A673 (cell line): Measurements from ENCODE around the gene CPAMD8. TPM values are rescaled to one million over a fixed set of nuclear protein-coding genes. Genes with fewer than 3 reads are reported as not detected.
A peak's percentile ranks its signal among the peaks of the same experiment; 100 is the strongest.

Experiments
- BruUV-seq: library from RNA; stranded (reverse); fragments of 400-500 nt; replicated peaks from 2 replicates; lab custom pipeline; 2021; lab: Mats Ljungman, UMichigan
- CTCF ChIA-PET: fragments of 300-600 bp; sonication (Branson Sonifier 250); formaldehyde crosslinking; loops from one replicate; lab custom pipeline; 2022; ENCODE audit warnings: antibody characterized with exemption; lab: Charles Lee
- POLR2A ChIA-PET: fragments of 300-600 bp; sonication (Branson Sonifier 250); formaldehyde crosslinking; loops from one replicate; lab custom pipeline; 2022; ENCODE audit warnings: antibody characterized with exemption; ENCODE audit not compliant: low non-redundant PET; lab: Charles Lee
- DNase-seq: peaks from one replicate; pipeline ENCODE4 v3.0.0-alpha.2; 2015; ENCODE audit warnings: low spot score
- H3K27ac ChIP-seq: fragments of 200-600 bp; sonication (generic); 2 replicates; pipeline ENCODE4 v1.5.1; 2016; ENCODE audit warnings: mixed run types, low read depth, mild to moderate bottlenecking, mixed read lengths, antibody characterized with exemption, low read length; ENCODE audit not compliant: poor library complexity, severe bottlenecking
- H3K27me3 ChIP-seq: fragments of 200-600 bp; sonication (generic); replicated peaks from 2 replicates; pipeline ENCODE4 v1.6.1; 2017; ENCODE audit warnings: mixed run types, low read depth, mild to moderate bottlenecking, mixed read lengths, antibody characterized with exemption, low read length; ENCODE audit not compliant: insufficient read depth, poor library complexity
- H3K36me3 ChIP-seq: fragments of 200-600 bp; sonication (generic); 2 replicates; pipeline ENCODE4 v1.6.1; 2016; ENCODE audit warnings: mixed run types, mild to moderate bottlenecking, mixed read lengths, antibody characterized with exemption, low read length; ENCODE audit not compliant: insufficient read depth, poor library complexity, severe bottlenecking
- H3K4me1 ChIP-seq: fragments of 200-600 bp; sonication (generic); 2 replicates; pipeline ENCODE4 v1.6.1; 2017; ENCODE audit warnings: mixed run types, mild to moderate bottlenecking, mixed read lengths, antibody characterized with exemption, low read length; ENCODE audit not compliant: insufficient read depth, poor library complexity, severe bottlenecking
- H3K4me3 ChIP-seq: fragments of 200-600 bp; sonication (generic); 2 replicates; pipeline ENCODE4 v1.5.1; 2016; ENCODE audit warnings: low read depth, mixed run types, mild to moderate bottlenecking, mixed read lengths, low read length; ENCODE audit not compliant: poor library complexity, severe bottlenecking
- H3K9me3 ChIP-seq: fragments of 200-600 bp; sonication (generic); 2 replicates; pipeline ENCODE4 v1.6.1; 2016; ENCODE audit warnings: mixed run types, low read depth, mild to moderate bottlenecking, mixed read lengths, antibody characterized with exemption, low read length; ENCODE audit not compliant: poor library complexity, severe bottlenecking
- EZH2 ChIP-seq: fragments of 200-600 bp; sonication (generic); IDR thresholded peaks from 2 replicates; pipeline ENCODE4 v1.6.1; 2017; ENCODE audit warnings: borderline replicate concordance, low read depth, mild to moderate bottlenecking, mixed read lengths, antibody characterized with exemption, low read length; ENCODE audit not compliant: poor library complexity, severe bottlenecking
- intact Hi-C: fragments of 100-400 bp; cut with micrococcal nuclease; formaldehyde crosslinking; loops from one replicate; pipeline ENCODE4 v1.10.0; 2022; ENCODE audit not compliant: unreplicated experiment
- total RNA-seq: library from RNA; stranded (reverse); gene quantifications from 2 replicates; pipeline ENCODE4 v1.2.3, GENCODE V29; 2021
- TF ChIP-seq, protein P1 (sequence below): fragments of 300-800, 200-600 bp; sonication (generic); conservative IDR thresholded peaks from 2 replicates; pipeline ENCODE4 v1.5.1; 2017; ENCODE audit warnings: low read depth, mild to moderate bottlenecking, antibody characterized with exemption, low read length, moderate library complexity, mixed read lengths

CPAMD8 gene
- total RNA-seq, 1 experiment from 2014 or later: 0.82 TPM

DNA sequence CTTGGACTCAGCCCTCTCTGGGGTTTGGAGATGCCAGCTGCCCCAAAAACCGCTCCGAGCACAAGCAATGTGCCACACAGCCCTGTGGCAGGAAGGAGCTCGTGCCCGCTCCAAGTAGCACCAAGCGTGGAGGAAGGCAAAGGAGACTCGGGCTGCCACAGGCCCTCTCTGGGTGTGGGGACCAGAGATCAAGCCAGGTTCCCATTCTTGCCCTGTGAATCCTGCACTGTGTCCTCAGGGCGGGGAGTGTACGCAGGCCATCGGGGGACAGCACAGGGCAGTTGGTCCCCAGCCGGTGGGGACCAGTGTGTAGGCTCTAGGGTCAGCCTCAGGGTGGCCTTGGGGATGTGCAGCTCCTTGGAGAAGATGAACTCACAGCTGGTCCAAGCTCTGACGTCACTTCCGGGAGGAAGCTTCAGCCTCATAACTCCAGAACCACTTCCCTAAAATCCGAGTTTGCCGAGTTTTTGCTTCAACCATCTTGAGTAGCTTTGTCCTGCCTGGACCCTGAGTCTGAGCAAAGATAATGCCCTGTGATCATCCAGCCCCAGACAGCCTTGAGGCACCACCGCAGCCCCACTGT is 9.3 kb upstream of the CPAMD8 start:
- ChIA-PET CTCF (no interaction called here), POLR2A (no interaction called here)
- Histone ChIP-seq H3K27ac (no peak overlapping the region), H3K4me1 (no peaks in the 10 kb centered on the region), H3K36me3 (no peaks in the 10 kb centered on the region), H3K9me3 (no peaks in the 10 kb centered on the region), H3K4me3 (no peak overlapping the region), H3K27me3 (peaks cover 4% of the 10 kb centered on the region)
- TF ChIP-seq EZH2: no peak
- TF ChIP-seq, protein P1, sequence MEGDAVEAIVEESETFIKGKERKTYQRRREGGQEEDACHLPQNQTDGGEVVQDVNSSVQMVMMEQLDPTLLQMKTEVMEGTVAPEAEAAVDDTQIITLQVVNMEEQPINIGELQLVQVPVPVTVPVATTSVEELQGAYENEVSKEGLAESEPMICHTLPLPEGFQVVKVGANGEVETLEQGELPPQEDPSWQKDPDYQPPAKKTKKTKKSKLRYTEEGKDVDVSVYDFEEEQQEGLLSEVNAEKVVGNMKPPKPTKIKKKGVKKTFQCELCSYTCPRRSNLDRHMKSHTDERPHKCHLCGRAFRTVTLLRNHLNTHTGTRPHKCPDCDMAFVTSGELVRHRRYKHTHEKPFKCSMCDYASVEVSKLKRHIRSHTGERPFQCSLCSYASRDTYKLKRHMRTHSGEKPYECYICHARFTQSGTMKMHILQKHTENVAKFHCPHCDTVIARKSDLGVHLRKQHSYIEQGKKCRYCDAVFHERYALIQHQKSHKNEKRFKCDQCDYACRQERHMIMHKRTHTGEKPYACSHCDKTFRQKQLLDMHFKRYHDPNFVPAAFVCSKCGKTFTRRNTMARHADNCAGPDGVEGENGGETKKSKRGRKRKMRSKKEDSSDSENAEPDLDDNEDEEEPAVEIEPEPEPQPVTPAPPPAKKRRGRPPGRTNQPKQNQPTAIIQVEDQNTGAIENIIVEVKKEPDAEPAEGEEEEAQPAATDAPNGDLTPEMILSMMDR: no peak
- intact Hi-C loops: no loop called here
- BruUV-seq: no TSS peak
- peak; percentile 55 for DNase-seq

DNA sequence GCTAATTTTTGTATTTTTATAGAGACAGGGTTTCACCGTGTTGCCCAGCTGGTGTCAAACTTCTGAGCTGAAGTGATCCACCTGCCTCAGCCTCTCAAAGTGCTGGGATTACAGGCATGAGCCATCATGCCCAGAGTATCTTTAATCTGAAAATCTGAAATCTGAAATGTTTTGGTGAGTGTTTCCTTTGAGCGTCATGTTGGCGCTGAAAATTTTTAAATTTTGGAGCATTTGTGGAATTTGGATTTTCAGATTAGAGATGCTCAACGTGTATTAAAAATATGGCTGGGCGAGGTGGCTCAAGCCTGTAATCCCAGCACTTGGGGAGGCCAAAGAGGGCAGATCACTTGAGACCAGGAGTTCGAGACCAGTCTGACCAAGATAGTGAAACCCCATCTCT is 5.1 kb upstream of the CPAMD8 start:
- CTCF ChIA-PET: no interaction called here
- no peak for TF ChIP-seq EZH2
- TF ChIP-seq, protein P1: no peak

DNA sequence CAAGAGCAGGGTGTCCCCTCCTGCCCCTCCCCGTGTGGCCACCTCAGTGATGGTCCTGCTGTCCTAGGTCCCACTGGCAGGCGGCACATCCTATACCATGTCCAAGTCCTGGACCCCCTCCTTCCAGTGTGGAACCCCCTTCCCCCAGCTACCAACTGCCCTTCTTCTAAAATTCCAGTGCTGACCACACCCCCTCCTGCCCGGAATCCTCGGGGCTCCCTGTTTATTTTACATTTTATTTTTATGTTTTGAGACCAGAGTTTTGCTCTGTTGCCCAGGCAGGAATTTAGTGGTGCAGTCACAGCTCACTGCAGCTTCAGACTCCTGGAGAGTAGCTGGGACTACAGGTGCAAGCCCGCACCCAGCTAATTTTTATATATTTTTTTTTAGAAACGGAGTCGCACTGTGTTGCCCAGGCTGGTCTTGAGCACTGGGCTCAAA is 945 bp upstream of the CPAMD8 start:
- TF ChIP-seq, protein P1: no peak
- no peak for TF ChIP-seq EZH2
- CTCF ChIA-PET: no interaction called here
- intact Hi-C loops: no loop called here
- no peak overlapping the region for H3K4me3 ChIP-seq
- H3K27me3 ChIP-seq: peaks cover 33% of the 10 kb centered on the region
- no peaks in the 10 kb centered on the region for H3K36me3 ChIP-seq
- H3K27ac ChIP-seq: no peak overlapping the region
- no TSS peak for BruUV-seq
- POLR2A ChIA-PET: no interaction called here
- peaks cover 7% of the 10 kb centered on the region for H3K4me1 ChIP-seq
- DNase-seq: no peak
- peaks cover 7% of the 10 kb centered on the region for H3K9me3 ChIP-seq

More for the DNA sequence above, 5.1 kb upstream of the CPAMD8 start:
- BruUV-seq: no TSS peak
- Histone ChIP-seq H3K4me3 (no peak overlapping the region), H3K9me3 (no peaks in the 10 kb centered on the region), H3K27ac (no peak overlapping the region), H3K4me1 (no peaks in the 10 kb centered on the region), H3K36me3 (no peaks in the 10 kb centered on the region), H3K27me3 (peaks cover 19% of the 10 kb centered on the region)
- intact Hi-C loops: no loop called here
- POLR2A ChIA-PET: no interaction called here
- DNase-seq: no peak
